Esophagus squamous epithelium (tissue), 5 donors: ENCODE measurements around the gene HACD2. TPM values are rescaled to one million over a fixed set of nuclear protein-coding genes. Genes with fewer than 3 reads are reported as not detected.

Source experiments
- DNase-seq: peaks from one replicate; lab custom pipeline; 2025; lab: John Stamatoyannopoulos, UW
- H3K27ac ChIP-seq, 4 donors: fragments of 200-600 bp; sonication (generic); one replicate each; pipeline ENCODE4 v1.5.1; 2016 to 2019; ENCODE audit warnings: mild to moderate bottlenecking in 1 of 4
- H3K27me3 ChIP-seq, 4 donors: fragments of 200-600 bp; sonication (generic); 1 replicate in 3 of 4; 2 replicates in 1 of 4; pipeline versions ENCODE4 v1.5.1 to v1.6.0; 2017 to 2021; ENCODE audit warnings: antibody characterized with exemption in 1 of 4
- H3K36me3 ChIP-seq, 3 donors: fragments of 200-600 bp; sonication (generic); one replicate each; pipeline ENCODE4 v1.5.1; 2016 to 2019
- H3K4me1 ChIP-seq, 3 donors: fragments of 200-600 bp; sonication (generic); one replicate each; pipeline ENCODE4 v1.5.1; 2017 to 2019
- H3K4me3 ChIP-seq, 4 donors: fragments of 200-600 bp; sonication (generic); 1 replicate in 3 of 4; 2 replicates in 1 of 4; pipeline ENCODE4 v1.5.1; 2016 to 2019; ENCODE audit warnings: mild to moderate bottlenecking in 2 of 4, moderate library complexity in 1 of 4
- H3K9me3 ChIP-seq, 3 donors: fragments of 200-600 bp; sonication (generic); one replicate each; pipeline ENCODE4 v1.5.1; 2016 to 2019
- CTCF ChIP-seq, 6 experiments: fragments of 450-650 bp in 4 of 6; fragments of 200-600 bp in 2 of 6; sonication (generic) in 2 of 6; IDR thresholded peaks; one replicate each; pipeline ENCODE4 v1.5.1; 2016 to 2019; ENCODE audit warnings: antibody characterized with exemption in 6 of 6, mild to moderate bottlenecking in 4 of 6, moderate library complexity in 4 of 6
- POLR2A ChIP-seq, 4 donors: fragments of 450-650 bp; IDR thresholded peaks; one replicate each; pipeline ENCODE4 v1.6.1; 2017; ENCODE audit warnings: antibody characterized with exemption in 4 of 4, mild to moderate bottlenecking in 4 of 4, moderate library complexity in 3 of 4
- WGBS, 2 donors: methylation state at CpG; one replicate each; pipeline ENCODE4 v1.1.5; 2018; 5-methylcytosine and 5-hydroxymethylcytosine counted together
- intact Hi-C: fragments of 100-400 bp; cut with DNase I; formaldehyde crosslinking; loops from one replicate; pipeline ENCODE4 v1.15.0; 2022
- total RNA-seq, 4 donors: library from RNA; depleted of rRNA; stranded (reverse); fragments of >200 nt; gene quantifications; one replicate each; pipeline ENCODE4 v1.1.0, GENCODE V29; 2016
- donor health status: DM: yes; HTN: yes; CAD: no.

The HACD2 gene
- total RNA-seq, 4 donors from 2014 or later = 28.4 to 46.6 (median 34.9) TPM

- WGBS, 2 donors = 88 to 93% methylated on average over 4 of the region's 4 CpGs
- H3K27me3 ChIP-seq = no peaks in the 10 kb centered on the region
- peaks cover 0 to 39% (median 0%) of the 10 kb centered on the region in 3 donors for H3K36me3 ChIP-seq
- no peak for TF ChIP-seq POLR2A (IDR thresholded peaks at IDR 0.05)
- TF ChIP-seq CTCF (IDR thresholded peaks at IDR 0.05) = peak in 1 of 6 experiments; percentile 21
- H3K27ac ChIP-seq = peak overlapping the region in 2 of 4 donors; percentile 19 to 75
- intact Hi-C loops = no loop called here
- DNase-seq = no peak
- no peak overlapping the region for H3K4me3 ChIP-seq
- H3K9me3 ChIP-seq = no peaks in the 10 kb centered on the region
- peaks cover 8 to 52% (median 19%) of the 10 kb centered on the region in 3 donors for H3K4me1 ChIP-seq
These were observed 44.8 kb upstream of the HACD2 start for GRCh38 chr3:123629747-123630047.

GRCh38 chr3:123628996-123629746 is 44.3 kb upstream of the HACD2 start:
- TF ChIP-seq POLR2A (IDR thresholded peaks at IDR 0.05) (no peak), CTCF (IDR thresholded peaks at IDR 0.05) (no peak)
- peak overlapping the region in 3 of 4 donors; percentile 19 to 75 (median 33) for H3K27ac ChIP-seq
- 88 to 91% methylated on average over 15 to 17 of the region's 22 CpGs for WGBS, 2 donors

GRCh38 chr3:123627673-123628670 is 43.1 kb upstream of the HACD2 start:
- 33 to 79% methylated on average over 1 to 3 of the region's 6 CpGs for WGBS, 2 donors
- TF ChIP-seq CTCF (IDR thresholded peaks at IDR 0.05) = no peak
- TF ChIP-seq POLR2A (IDR thresholded peaks at IDR 0.05) = no peak
- Histone ChIP-seq H3K36me3 (peaks cover 0 to 46% (median 0%) of the 10 kb centered on the region in 3 donors), H3K4me3 (no peak overlapping the region), H3K27me3 (no peaks in the 10 kb centered on the region), H3K27ac (peak overlapping the region in 3 of 4 donors; percentile 19 to 75 (median 33)), H3K4me1 (peaks cover 17 to 52% (median 23%) of the 10 kb centered on the region in 3 donors), H3K9me3 (no peaks in the 10 kb centered on the region)
- intact Hi-C loops = no loop called here
- DNase-seq = no peak

More at GRCh38 chr3:123628996-123629746, 44.3 kb upstream of the HACD2 start:
- H3K9me3 ChIP-seq = no peaks in the 10 kb centered on the region
- DNase-seq = no peak
- H3K4me3 ChIP-seq = no peak overlapping the region
- no peaks in the 10 kb centered on the region for H3K27me3 ChIP-seq
- intact Hi-C loops = no loop called here
- H3K4me1 ChIP-seq = peaks cover 7 to 52% (median 22%) of the 10 kb centered on the region in 3 donors
- H3K36me3 ChIP-seq = peaks cover 0 to 45% (median 0%) of the 10 kb centered on the region in 3 donors

DNA sequence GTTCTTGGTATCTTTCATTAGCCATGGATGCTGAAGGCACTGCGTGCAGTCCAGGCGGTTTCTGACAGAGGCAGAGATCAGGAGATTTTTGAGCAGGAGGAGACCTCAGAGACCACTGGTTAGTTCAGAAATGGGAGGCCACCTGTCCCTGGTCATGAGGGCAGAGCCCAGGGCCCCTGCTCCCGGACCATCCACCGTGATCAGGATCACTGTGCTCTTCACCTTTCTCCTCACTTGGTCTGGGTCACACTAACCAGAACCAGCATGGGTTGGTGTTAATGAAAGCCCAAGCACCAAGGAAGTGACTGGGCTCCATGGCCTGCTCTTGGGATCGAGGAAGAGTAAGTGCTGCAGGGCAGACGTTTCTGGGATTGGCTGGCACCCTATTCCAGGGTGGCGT is 42.0 kb upstream of the HACD2 start:
- Histone ChIP-seq H3K27ac (peak overlapping the region in 2 of 4 donors; percentile 28 to 75), H3K4me3 (no peak overlapping the region), H3K4me1 (peaks cover 13 to 52% (median 16%) of the 10 kb centered on the region in 3 donors), H3K9me3 (no peaks in the 10 kb centered on the region), H3K36me3 (peaks cover 0 to 46% (median 0%) of the 10 kb centered on the region in 3 donors), H3K27me3 (no peaks in the 10 kb centered on the region)
- 87% methylated on average over 4 of the region's 7 CpGs; no CpG with 5 or more reads in 1 of the 2 donors for WGBS, 2 donors
- intact Hi-C loops = no loop called here
- TF ChIP-seq POLR2A (IDR thresholded peaks at IDR 0.05) = no peak
- TF ChIP-seq CTCF (IDR thresholded peaks at IDR 0.05) = no peak
- DNase-seq = no peak
